Peyer's patch (tissue), 4 donors: Measurements from ENCODE around the gene DPY19L2. TPM values are rescaled to one million over a fixed set of nuclear protein-coding genes. Genes with fewer than 3 reads are reported as not detected.
"Not testable (repeated sequence)": the region's sequence is repeated elsewhere in the genome, so short reads cannot be mapped to it uniquely, and the experiment has no call there.

Source experiments
- DNase-seq, 3 donors: peaks; one replicate each; pipeline ENCODE4 v3.0.0-alpha.2; 2017 to 2019
- H3K27ac ChIP-seq, 4 donors: fragments of 200-600 bp; sonication (generic); one replicate each; pipeline ENCODE4 v1.5.1; 2016 to 2019
- H3K27me3 ChIP-seq, 2 donors: fragments of 200-600 bp; sonication (generic); one replicate each; pipeline ENCODE4 v1.5.1; 2019
- H3K36me3 ChIP-seq, 3 donors: fragments of 200-600 bp; sonication (generic); one replicate each; pipeline ENCODE4 v1.5.1; 2016 to 2019
- H3K4me1 ChIP-seq, 4 donors: fragments of 200-600 bp; sonication (generic); one replicate each; pipeline ENCODE4 v1.5.1; 2016 to 2019
- H3K4me3 ChIP-seq, 4 donors: fragments of 200-600 bp; sonication (generic); 1 replicate in 3 of 4; 2 replicates in 1 of 4; pipeline ENCODE4 v1.5.1; 2016 to 2019; ENCODE audit warnings: mild to moderate bottlenecking in 1 of 4
- H3K9me3 ChIP-seq, 4 donors: fragments of 200-600 bp; sonication (generic); one replicate each; pipeline ENCODE4 v1.5.1; 2016 to 2019; ENCODE audit warnings: mild to moderate bottlenecking in 1 of 4
- CTCF ChIP-seq, 6 experiments: fragments of 450-650 bp in 4 of 6; fragments of 200-600 bp in 2 of 6; sonication (generic) in 1 of 6; IDR thresholded peaks; one replicate each; pipeline ENCODE4 v1.5.1; 2017 to 2019; ENCODE audit warnings: antibody characterized with exemption in 6 of 6, mild to moderate bottlenecking in 3 of 6, moderate library complexity in 1 of 6
- POLR2A ChIP-seq, 2 donors: fragments of 450-650 bp; IDR thresholded peaks; one replicate each; pipeline ENCODE4 v1.5.1; 2017; ENCODE audit warnings: antibody characterized with exemption in 2 of 2, mild to moderate bottlenecking in 2 of 2, moderate library complexity in 2 of 2
- total RNA-seq, 4 donors: library from RNA; depleted of rRNA; stranded (reverse); fragments of >200 nt; gene quantifications; one replicate each; pipeline ENCODE4 v1.1.0, GENCODE V29; 2016

Gene DPY19L2
- 1 to 10 TPM in 2 of 4 donors, under 1 TPM in 2; 0.35 to 7.4 (median 2.7) TPM for total RNA-seq

GRCh38 chr12:63668028-63668799, at the start of gene DPY19L2:
TSS of gene DPY19L2 (minus strand) at chr12:63668493. CDS start at chr12:63668393, 100 bp downstream.
- peak; percentile 17 to 56 (median 54) for DNase-seq
- Histone ChIP-seq H3K4me1 (no peaks in the 10 kb centered on the region), H3K27me3 (no peaks in the 10 kb centered on the region), H3K4me3 (peak within 1 kb of the TSS; percentile 32 to 60 (median 42)), H3K9me3 (no peaks in the 10 kb centered on the region), H3K36me3 (no peaks in the 10 kb centered on the region), H3K27ac (peak within 1 kb of the TSS in 2 of 4 donors; percentile 46 to 77)
- TF ChIP-seq POLR2A (IDR thresholded peaks at IDR 0.05) (no peak), CTCF (IDR thresholded peaks at IDR 0.05) (no peak)

- not testable (repeated sequence) for H3K36me3 ChIP-seq, H3K9me3 ChIP-seq, H3K27me3 ChIP-seq, DNase-seq, H3K27ac ChIP-seq, H3K4me3 ChIP-seq, H3K4me1 ChIP-seq
Measured at GRCh38 chr12:63716891-63717290, 48.6 kb upstream of the DPY19L2 start.

- not testable (repeated sequence) for H3K36me3 ChIP-seq, DNase-seq, H3K9me3 ChIP-seq
Measured at GRCh38 chr12:63715107-63715625, 46.9 kb upstream of the DPY19L2 start.

GRCh38 chr12:63714409-63714808, 46.1 kb upstream of the DPY19L2 start:
- not testable (repeated sequence) for H3K27me3 ChIP-seq, H3K4me3 ChIP-seq, H3K4me1 ChIP-seq, H3K9me3 ChIP-seq, H3K36me3 ChIP-seq, DNase-seq, H3K27ac ChIP-seq

More at GRCh38 chr12:63715107-63715625, 46.9 kb upstream of the DPY19L2 start:
- not testable (repeated sequence) for H3K27me3 ChIP-seq, H3K4me3 ChIP-seq, H3K27ac ChIP-seq, H3K4me1 ChIP-seq

- not testable (repeated sequence) for H3K4me3 ChIP-seq, H3K4me1 ChIP-seq, H3K36me3 ChIP-seq, H3K27me3 ChIP-seq, H3K9me3 ChIP-seq, DNase-seq, H3K27ac ChIP-seq
Measured at GRCh38 chr12:63713681-63714075, 45.4 kb upstream of the DPY19L2 start.

GRCh38 chr12:63712979-63713680, 44.8 kb upstream of the DPY19L2 start:
- not testable (repeated sequence) for H3K36me3 ChIP-seq, H3K27me3 ChIP-seq, H3K27ac ChIP-seq, H3K4me1 ChIP-seq, H3K9me3 ChIP-seq, H3K4me3 ChIP-seq, DNase-seq

GRCh38 chr12:63712376-63712974, 44.2 kb upstream of the DPY19L2 start:
- not testable (repeated sequence) for DNase-seq, H3K9me3 ChIP-seq, H3K4me1 ChIP-seq, H3K27ac ChIP-seq, H3K4me3 ChIP-seq, H3K27me3 ChIP-seq, H3K36me3 ChIP-seq

GRCh38 chr12:63711339-63711738, 43.0 kb upstream of the DPY19L2 start:
- not testable (repeated sequence) for H3K9me3 ChIP-seq, H3K27ac ChIP-seq, DNase-seq, H3K4me3 ChIP-seq, H3K27me3 ChIP-seq, H3K36me3 ChIP-seq, H3K4me1 ChIP-seq

- TF ChIP-seq CTCF (IDR thresholded peaks at IDR 0.05) (no peak), POLR2A (IDR thresholded peaks at IDR 0.05) (no peak)
- Histone ChIP-seq H3K27ac (no peak overlapping the region), H3K36me3 (no peaks in the 10 kb centered on the region), H3K9me3 (no peaks in the 10 kb centered on the region), H3K27me3 (no peaks in the 10 kb centered on the region), H3K4me3 (no peak overlapping the region), H3K4me1 (no peaks in the 10 kb centered on the region)
- DNase-seq = no peak
Measured at GRCh38 chr12:63706336-63706735, 38.0 kb upstream of the DPY19L2 start.

GRCh38 chr12:63699678-63700382, 31.5 kb upstream of the DPY19L2 start:
- not testable (repeated sequence) for DNase-seq, H3K4me3 ChIP-seq, H3K27me3 ChIP-seq, H3K36me3 ChIP-seq, H3K9me3 ChIP-seq, H3K4me1 ChIP-seq, H3K27ac ChIP-seq

GRCh38 chr12:63699011-63699410, 30.7 kb upstream of the DPY19L2 start:
- H3K9me3 ChIP-seq, H3K36me3 ChIP-seq, H3K27me3 ChIP-seq, H3K4me1 ChIP-seq, H3K27ac ChIP-seq, DNase-seq, H3K4me3 ChIP-seq: not testable (repeated sequence)

- not testable (repeated sequence) for H3K36me3 ChIP-seq, H3K9me3 ChIP-seq, H3K4me3 ChIP-seq, H3K4me1 ChIP-seq, H3K27ac ChIP-seq, DNase-seq, H3K27me3 ChIP-seq
Measured at GRCh38 chr12:63690837-63691236, 22.5 kb upstream of the DPY19L2 start.
